Esophagus muscularis mucosa (tissue), 4 donors: Measurements from ENCODE around the gene CST4. TPM values are rescaled to one million over a fixed set of nuclear protein-coding genes. Genes with fewer than 3 reads are reported as not detected.

Source experiments
- DNase-seq: peaks from one replicate; pipeline ENCODE4 v3.0.0-alpha.2; 2017; ENCODE audit errors: extremely low spot score
- H3K27ac ChIP-seq, 4 donors: fragments of 200-600 bp; sonication (generic); replicated peaks in 1 of 4; 1 replicate in 3 of 4; 2 replicates in 1 of 4; pipeline ENCODE4 v1.5.1; 2016 to 2019; ENCODE audit warnings: mild to moderate bottlenecking in 1 of 4
- H3K27me3 ChIP-seq, 4 donors: fragments of 200-600 bp; sonication (generic); one replicate each; pipeline versions ENCODE4 v1.5.1 to v1.6.0; 2016 to 2019
- H3K36me3 ChIP-seq, 4 donors: fragments of 200-600 bp; sonication (generic); one replicate each; pipeline ENCODE4 v1.5.1; 2016 to 2019
- H3K4me1 ChIP-seq, 4 donors: fragments of 200-600 bp; sonication (generic); one replicate each; pipeline ENCODE4 v1.5.1; 2016 to 2019
- H3K4me3 ChIP-seq, 4 donors: fragments of 200-600 bp; sonication (generic); 1 replicate in 2 of 4; 2 replicates in 2 of 4; pipeline ENCODE4 v1.5.1; 2016 to 2019; ENCODE audit warnings: mild to moderate bottlenecking in 4 of 4, moderate library complexity in 1 of 4
- H3K9me3 ChIP-seq, 4 donors: fragments of 200-600 bp; sonication (generic); 1 replicate in 3 of 4; 2 replicates in 1 of 4; pipeline ENCODE4 v1.5.1; 2016 to 2019
- CTCF ChIP-seq, 3 experiments: fragments of 200-600 bp in 2 of 3; fragments of 450-650 bp in 1 of 3; sonication (generic) in 2 of 3; IDR thresholded peaks; one replicate each; pipeline ENCODE4 v1.5.1; 2017 to 2019; ENCODE audit warnings: antibody characterized with exemption in 3 of 3, mild to moderate bottlenecking in 2 of 3, moderate library complexity in 1 of 3
- EP300 ChIP-seq: sonication (generic); formaldehyde crosslinking; IDR thresholded peaks from one replicate; pipeline ENCODE4 v1.6.1; 2017; ENCODE audit warnings: antibody characterized with exemption
- POLR2A ChIP-seq: fragments of 450-650 bp; IDR thresholded peaks from one replicate; pipeline ENCODE4 v1.6.1; 2017; ENCODE audit warnings: antibody characterized with exemption, moderate library complexity, mild to moderate bottlenecking, low read depth
- POLR2AphosphoS5 ChIP-seq, 2 donors: sonication (generic); formaldehyde crosslinking; IDR thresholded peaks; one replicate each; pipeline ENCODE4 v1.6.1; 2017; ENCODE audit warnings: antibody characterized with exemption in 2 of 2
- WGBS: methylation state at CpG from one replicate; pipeline ENCODE4 v1.1.5; 2018; 5-methylcytosine and 5-hydroxymethylcytosine counted together
- intact Hi-C: fragments of 100-400 bp; cut with DNase I; formaldehyde crosslinking; loops from one replicate; pipeline ENCODE4 v1.15.1; 2023
- total RNA-seq, 4 donors: library from RNA; depleted of rRNA; stranded (reverse); fragments of >200 nt; gene quantifications; one replicate each; pipeline versions ENCODE4 v1.1.0 to v1.2.1, GENCODE V29; 2016

Gene CST4
- total RNA-seq, 4 donors from 2014 or later, result not detected

DNA sequence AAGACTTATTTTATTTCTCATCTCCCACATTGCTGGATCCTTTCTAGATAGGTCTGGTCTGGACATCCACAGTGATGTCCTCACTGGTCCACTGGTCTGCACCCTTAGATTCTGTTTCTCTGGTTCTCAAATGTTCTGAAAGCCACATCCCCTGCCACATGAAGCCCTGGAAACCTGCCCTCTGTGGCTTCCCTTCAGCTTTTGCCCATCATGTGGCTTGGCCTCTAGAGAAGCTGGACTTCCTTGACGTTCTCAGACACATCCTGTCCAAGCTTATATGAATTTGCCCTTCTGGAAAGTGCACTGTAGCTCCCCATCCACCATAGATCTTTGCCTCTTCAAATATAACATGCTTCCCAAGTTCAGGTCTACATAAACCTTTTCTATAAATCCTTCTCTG is 18.5 kb downstream of the CST4 start:
- no peak for DNase-seq
- intact Hi-C loops, result no loop called here

GRCh38 chr20:23669866-23670265 is 19.0 kb downstream of the CST4 start:
- intact Hi-C loops, result loop anchor here (10.0 kb wide), 1 partner anchor 225 kb away; no protein-coding TSS in a partner anchor
- Histone ChIP-seq H3K36me3 (no peaks in the 10 kb centered on the region), H3K27ac (no peak overlapping the region), H3K4me1 (peaks cover 0 to 3% (median 0%) of the 10 kb centered on the region in 4 donors), H3K27me3 (no peaks in the 10 kb centered on the region), H3K4me3 (no peak overlapping the region), H3K9me3 (no peaks in the 10 kb centered on the region)
- 91% methylated on average over 7 of the region's 7 CpGs for WGBS
- no peak for TF ChIP-seq POLR2AphosphoS5 (IDR thresholded peaks at IDR 0.05)
- TF ChIP-seq CTCF (IDR thresholded peaks at IDR 0.05), result no peak
- no peak for TF ChIP-seq POLR2A
- TF ChIP-seq EP300, result no peak
- no peak for DNase-seq

More for the DNA sequence above, 18.5 kb downstream of the CST4 start:
- Histone ChIP-seq H3K27ac (no peak overlapping the region), H3K27me3 (no peaks in the 10 kb centered on the region), H3K36me3 (no peaks in the 10 kb centered on the region), H3K4me3 (no peak overlapping the region), H3K9me3 (no peaks in the 10 kb centered on the region), H3K4me1 (peaks cover 0 to 3% (median 0%) of the 10 kb centered on the region in 4 donors)
- no peak for TF ChIP-seq CTCF (IDR thresholded peaks at IDR 0.05)
- 54% methylated on average over 1 of the region's 1 CpG for WGBS

- DNase-seq, result no peak
- no peak overlapping the region for H3K4me3 ChIP-seq
- intact Hi-C loops, result loop anchor here (10.0 kb wide), 1 partner anchor 225 kb away; no protein-coding TSS in a partner anchor
- no peak overlapping the region for H3K27ac ChIP-seq
- WGBS, result 93% methylated on average over 1 of the region's 1 CpG
- H3K4me1 ChIP-seq, result peaks cover 0 to 3% (median 0%) of the 10 kb centered on the region in 4 donors
- no peaks in the 10 kb centered on the region for H3K27me3 ChIP-seq
- TF ChIP-seq EP300 (no peak), POLR2A (no peak), CTCF (IDR thresholded peaks at IDR 0.05) (no peak), POLR2AphosphoS5 (IDR thresholded peaks at IDR 0.05) (no peak)
- H3K9me3 ChIP-seq, result no peaks in the 10 kb centered on the region
- no peaks in the 10 kb centered on the region for H3K36me3 ChIP-seq
Measured at GRCh38 chr20:23669327-23669726, 19.5 kb downstream of the CST4 start.

GRCh38 chr20:23668477-23668951 is 20.3 kb downstream of the CST4 start:
- H3K36me3 ChIP-seq, result no peaks in the 10 kb centered on the region
- no peak overlapping the region for H3K27ac ChIP-seq
- no peaks in the 10 kb centered on the region for H3K9me3 ChIP-seq
- 0% methylated on average over 4 of the region's 4 CpGs for WGBS
- peak; percentile 90 for DNase-seq
- intact Hi-C loops, result loop anchor here (10.0 kb wide), 1 partner anchor 224 kb away; no protein-coding TSS in a partner anchor
- no peak for TF ChIP-seq POLR2A
- peak; percentile 73 to 88 (median 75) for TF ChIP-seq CTCF (IDR thresholded peaks at IDR 0.05)
- TF ChIP-seq POLR2AphosphoS5 (IDR thresholded peaks at IDR 0.05), result no peak
- peaks cover 0 to 3% (median 0%) of the 10 kb centered on the region in 4 donors for H3K4me1 ChIP-seq
- no peaks in the 10 kb centered on the region for H3K27me3 ChIP-seq
- H3K4me3 ChIP-seq, result no peak overlapping the region

- Histone ChIP-seq H3K27me3 (no peaks in the 10 kb centered on the region), H3K36me3 (no peaks in the 10 kb centered on the region), H3K4me3 (no peak overlapping the region), H3K9me3 (no peaks in the 10 kb centered on the region), H3K4me1 (peaks cover 0 to 3% (median 0%) of the 10 kb centered on the region in 4 donors), H3K27ac (no peak overlapping the region)
- WGBS, result 79% methylated on average over 7 of the region's 7 CpGs
- DNase-seq, result peak; percentile 31
- no peak for TF ChIP-seq POLR2AphosphoS5 (IDR thresholded peaks at IDR 0.05)
- TF ChIP-seq POLR2A, result no peak
- TF ChIP-seq EP300, result no peak
- no peak for TF ChIP-seq CTCF (IDR thresholded peaks at IDR 0.05)
- intact Hi-C loops, result loop anchor here (10.0 kb wide), 1 partner anchor 223 kb away; no protein-coding TSS in a partner anchor
Measured at GRCh38 chr20:23667666-23668065, 21.2 kb downstream of the CST4 start.
